Hepatocyte (in vitro differentiated cells): ENCODE data around the gene ATP1B1. TPM values are rescaled to one million over a fixed set of nuclear protein-coding genes. Genes with fewer than 3 reads are reported as not detected.

Experiments used
- DNase-seq: peaks from one replicate; pipeline ENCODE4 v3.0.0-alpha.2; 2016; ENCODE audit warnings: low spot score
- H2AFZ ChIP-seq: fragments of 200-600 bp; sonication (generic); 2 replicates; pipeline ENCODE4 v1.6.0; 2016; ENCODE audit warnings: antibody characterized with exemption, mild to moderate bottlenecking
- H3K27ac ChIP-seq: fragments of 200-600 bp; sonication (generic); 2 replicates; pipeline ENCODE4 v1.5.1; 2016; ENCODE audit warnings: mild to moderate bottlenecking
- H3K27me3 ChIP-seq: fragments of 200-600 bp; sonication (generic); 2 replicates; pipeline ENCODE4 v1.6.1; 2016
- H3K36me3 ChIP-seq: fragments of 200-600 bp; sonication (generic); replicated peaks from 2 replicates; pipeline ENCODE4 v1.5.1; 2016; ENCODE audit warnings: low read depth; ENCODE audit not compliant: insufficient read depth
- H3K4me1 ChIP-seq: fragments of 200-600 bp; sonication (generic); 2 replicates; pipeline ENCODE4 v1.5.1; 2016; ENCODE audit warnings: mild to moderate bottlenecking, moderate library complexity; ENCODE audit not compliant: insufficient read depth
- H3K4me2 ChIP-seq: fragments of 200-600 bp; sonication (generic); 2 replicates; pipeline ENCODE4 v1.6.0; 2016
- H3K4me3 ChIP-seq: fragments of 200-600 bp; sonication (generic); 2 replicates; pipeline ENCODE4 v1.5.1; 2016; ENCODE audit warnings: mild to moderate bottlenecking
- H3K79me2 ChIP-seq: fragments of 200-600 bp; sonication (generic); 2 replicates; pipeline ENCODE4 v1.6.0; 2017; ENCODE audit warnings: mild to moderate bottlenecking
- H3K9me2 ChIP-seq: fragments of 200-600 bp; sonication (generic); replicated peaks from 2 replicates; pipeline ENCODE4 v1.6.0; 2017; ENCODE audit warnings: mild to moderate bottlenecking; ENCODE audit not compliant: insufficient read depth
- H3K9me3 ChIP-seq: fragments of 200-600 bp; sonication (generic); 2 replicates; pipeline ENCODE4 v1.5.1; 2016; ENCODE audit warnings: low read depth, mild to moderate bottlenecking
- H4K20me1 ChIP-seq: fragments of 200-600 bp; sonication (generic); 2 replicates; pipeline ENCODE4 v1.6.0; 2016; ENCODE audit warnings: mild to moderate bottlenecking; ENCODE audit not compliant: insufficient read depth, poor library complexity, severe bottlenecking
- CTCF ChIP-seq: fragments of 200-600 bp; sonication (generic); IDR thresholded peaks from 2 replicates; pipeline ENCODE4 v1.5.1; 2016; ENCODE audit warnings: antibody characterized with exemption, mild to moderate bottlenecking; ENCODE audit not compliant: poor library complexity
- EZH2 ChIP-seq: fragments of 200-600 bp; sonication (generic); IDR thresholded peaks from 2 replicates; pipeline ENCODE4 v1.6.1; 2016; ENCODE audit warnings: antibody characterized with exemption, mild to moderate bottlenecking, borderline replicate concordance
- EZH2phosphoT487 ChIP-seq: fragments of 200-600 bp; sonication (generic); IDR thresholded peaks from one replicate; pipeline ENCODE4 v1.6.1; 2018; ENCODE audit warnings: antibody characterized with exemption, mild to moderate bottlenecking, low read depth, moderate library complexity; ENCODE audit not compliant: unreplicated experiment, severe bottlenecking
- WGBS: methylation state at CpG from one replicate; pipeline ENCODE4 v1.1.6; 2016; ENCODE audit warnings: low lambda C conversion rate; ENCODE audit errors: missing lambda C conversion rate; 5-methylcytosine and 5-hydroxymethylcytosine counted together
- polyA plus RNA-seq: library from polyadenylated mRNA; unstranded; fragments of >200 nt; fragmentation: Nextera tagmentation; extraction: Ambion mirVana; gene quantifications from 2 replicates; pipeline ENCODE4 v1.2.1, GENCODE V29; 2016
- total RNA-seq: library from RNA; depleted of rRNA; stranded (reverse); fragments of >200 nt; gene quantifications from 2 replicates; pipeline ENCODE4 v1.2.3, GENCODE V29; 2014

ATP1B1 gene
- total and polyA plus RNA-seq, 2 experiments from 2014 or later: 123 to 379 TPM

- no peaks in the 10 kb centered on the region for H3K36me3 ChIP-seq
- H3K79me2 ChIP-seq: peaks cover 71% of the 10 kb centered on the region
- DNase-seq: peak; percentile 58
- no peaks in the 10 kb centered on the region for H3K9me2 ChIP-seq
- peaks cover 23% of the 10 kb centered on the region for H3K4me1 ChIP-seq
- peak overlapping the region; percentile 92 for H3K4me3 ChIP-seq
- H3K4me2 ChIP-seq: peak overlapping the region; percentile 74
- no peaks in the 10 kb centered on the region for H3K27me3 ChIP-seq
- H3K27ac ChIP-seq: peak overlapping the region; percentile 95
- H4K20me1 ChIP-seq: peaks cover 6% of the 10 kb centered on the region
- no peak overlapping the region for H2AFZ ChIP-seq
- WGBS: 42% methylated on average over 10 of the region's 10 CpGs
- no peak for TF ChIP-seq EZH2phosphoT487
- peak; percentile 30 for TF ChIP-seq CTCF
- no peaks in the 10 kb centered on the region for H3K9me3 ChIP-seq
Measured at GRCh38 chr1:169108863-169109560, 2.5 kb downstream of the ATP1B1 start.

- Histone ChIP-seq H3K4me2 (peak overlapping the region; percentile 74), H3K4me3 (peak overlapping the region; percentile 92), H2AFZ (no peak overlapping the region), H3K36me3 (peaks cover 4% of the 10 kb centered on the region), H3K27ac (peak overlapping the region; percentile 95), H4K20me1 (peaks cover 6% of the 10 kb centered on the region), H3K79me2 (peaks cover 77% of the 10 kb centered on the region), H3K27me3 (no peaks in the 10 kb centered on the region), H3K9me2 (no peaks in the 10 kb centered on the region), H3K4me1 (peaks cover 23% of the 10 kb centered on the region), H3K9me3 (no peaks in the 10 kb centered on the region)
- DNase-seq: peak; percentile 93
- WGBS: 19% methylated on average over 8 of the region's 8 CpGs
- TF ChIP-seq CTCF (no peak), EZH2 (no peak), EZH2phosphoT487 (no peak)
Measured at GRCh38 chr1:169109561-169110134, 3.2 kb downstream of the ATP1B1 start.

- Histone ChIP-seq H3K4me3 (peak overlapping the region; percentile 7), H3K9me3 (no peaks in the 10 kb centered on the region), H3K4me1 (peaks cover 23% of the 10 kb centered on the region), H3K36me3 (peaks cover 4% of the 10 kb centered on the region), H4K20me1 (peaks cover 6% of the 10 kb centered on the region), H3K27me3 (no peaks in the 10 kb centered on the region), H3K79me2 (peaks cover 83% of the 10 kb centered on the region), H3K4me2 (peak overlapping the region; percentile 74), H3K9me2 (no peaks in the 10 kb centered on the region), H3K27ac (peak overlapping the region; percentile 95), H2AFZ (no peak overlapping the region)
- no peak for DNase-seq
- TF ChIP-seq EZH2 (no peak), EZH2phosphoT487 (no peak), CTCF (no peak)
- WGBS: 5% methylated on average over 3 of the region's 3 CpGs
Measured at GRCh38 chr1:169110236-169110635, 3.7 kb downstream of the ATP1B1 start.
